Eye (tissue), 1 donor: ENCODE data around the gene AGXT2.

Experiments used
- DNase-seq: peaks from one replicate; pipeline ENCODE4 v3.0.0-alpha.2; 2015

The AGXT2 gene

DNA sequence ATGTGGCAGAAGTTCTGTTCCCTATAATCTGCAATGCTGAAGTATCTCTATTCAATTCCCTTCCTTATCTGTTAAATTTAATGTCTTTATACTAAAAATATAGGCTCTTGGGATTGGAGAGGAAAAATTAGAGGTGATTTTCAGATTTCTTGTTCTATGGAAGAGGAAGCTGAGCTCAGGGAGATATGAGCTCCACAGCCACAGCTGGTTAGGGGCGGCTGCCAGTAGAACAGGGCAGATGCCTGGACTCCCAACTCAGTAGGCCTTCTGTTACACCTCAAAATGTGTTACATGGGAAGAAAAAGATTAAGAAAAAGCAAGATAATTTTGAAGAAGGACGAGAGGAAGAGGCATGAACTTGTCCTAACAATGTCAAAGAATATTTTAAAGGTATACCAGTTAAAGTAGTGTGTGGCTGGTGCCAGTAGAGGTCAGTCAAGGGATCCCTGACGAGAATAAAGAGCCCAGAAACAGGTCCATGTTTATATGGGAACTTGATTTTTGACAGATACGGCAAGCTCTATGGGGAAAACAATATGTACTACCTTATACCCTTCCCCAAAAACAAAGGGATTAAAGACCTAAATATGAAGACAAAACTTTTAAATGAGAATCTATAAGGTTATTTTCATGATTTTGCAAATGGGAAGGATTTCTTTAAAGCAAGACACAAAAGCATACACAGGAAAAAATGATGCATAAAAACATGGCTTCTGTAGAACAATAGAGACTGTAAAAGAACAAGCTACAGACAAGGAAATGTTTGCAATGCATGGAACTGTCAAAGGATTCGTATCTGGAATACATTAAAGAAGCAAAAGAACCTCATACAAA lies 89.7 kb downstream of the AGXT2 start:
- DNase-seq: peak; percentile 53

- DNase-seq: no peak
Observed at GRCh38 chr5:34957321-34957720, 90.4 kb downstream of the AGXT2 start.
